Gastroesophageal sphincter (tissue), 3 donors: ENCODE results near the gene ZMIZ1.

Source experiments
- CTCF ChIP-seq, 4 experiments: fragments of 200-600 bp in 2 of 4; fragments of 450-650 bp in 2 of 4; sonication (generic) in 1 of 4; IDR thresholded peaks; one replicate each; pipeline ENCODE4 v1.5.1; 2017 to 2019; ENCODE audit warnings: antibody characterized with exemption in 4 of 4, mild to moderate bottlenecking in 2 of 4, moderate library complexity in 2 of 4
- EP300 ChIP-seq: sonication (generic); formaldehyde crosslinking; IDR thresholded peaks from one replicate; pipeline ENCODE4 v1.6.1; 2017; ENCODE audit warnings: antibody characterized with exemption, mild to moderate bottlenecking
- POLR2A ChIP-seq, 2 donors: fragments of 450-650 bp; IDR thresholded peaks; one replicate each; pipeline ENCODE4 v1.6.1; 2017; ENCODE audit warnings: antibody characterized with exemption in 2 of 2, mild to moderate bottlenecking in 2 of 2, moderate library complexity in 1 of 2

DNA sequence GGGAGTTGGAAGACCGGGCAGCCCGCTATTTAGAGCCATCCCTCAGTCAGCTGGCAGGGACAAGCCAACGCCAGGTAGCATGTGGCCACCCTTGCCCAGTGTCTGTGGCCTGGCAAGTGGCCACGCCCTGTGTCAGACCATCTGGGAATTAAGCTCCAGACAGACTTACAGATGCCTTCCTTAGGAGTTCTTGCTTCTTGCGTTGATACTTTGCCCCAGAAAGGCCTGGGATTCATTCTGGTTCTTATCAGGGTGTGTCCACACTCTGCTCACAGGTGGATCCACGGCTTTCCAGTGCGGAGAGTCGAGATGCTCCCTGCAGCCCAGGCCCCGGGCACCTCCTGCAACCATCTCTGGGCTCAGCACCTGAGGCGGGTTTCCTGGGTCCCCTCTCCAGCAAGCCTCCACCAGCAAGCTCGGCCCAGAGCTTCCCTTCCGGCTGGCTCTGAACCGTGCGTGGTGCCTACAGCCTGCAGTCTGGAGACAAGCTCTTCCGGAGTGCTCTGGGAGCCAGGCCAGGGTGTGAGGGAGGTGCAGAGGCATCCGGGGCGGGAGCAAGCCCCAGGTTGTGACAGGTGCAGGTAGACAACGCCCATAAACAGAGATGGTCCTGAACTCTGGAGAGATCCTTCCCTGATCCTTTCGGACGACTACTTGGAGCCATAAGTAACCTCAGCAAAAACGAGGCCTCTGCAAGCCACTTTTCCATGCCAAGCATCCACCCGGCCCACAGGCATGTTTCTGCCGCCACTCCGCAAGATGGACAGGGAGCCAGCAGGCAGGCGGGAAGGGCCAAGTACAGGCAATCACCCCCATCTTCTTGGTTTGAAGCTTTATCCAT is 246.2 kb downstream of the ZMIZ1 start:
- no peak for TF ChIP-seq EP300
- TF ChIP-seq POLR2A (IDR thresholded peaks at IDR 0.05): no peak
- TF ChIP-seq CTCF (IDR thresholded peaks at IDR 0.05): no peak
